ENCODE results near the gene TMEM171. TPM values are rescaled to one million over a fixed set of nuclear protein-coding genes. Genes with fewer than 3 reads are reported as not detected.

The TMEM171 gene
- total RNA-seq, 1 experiment from 2014 or later: 2.1 TPM

DNA sequence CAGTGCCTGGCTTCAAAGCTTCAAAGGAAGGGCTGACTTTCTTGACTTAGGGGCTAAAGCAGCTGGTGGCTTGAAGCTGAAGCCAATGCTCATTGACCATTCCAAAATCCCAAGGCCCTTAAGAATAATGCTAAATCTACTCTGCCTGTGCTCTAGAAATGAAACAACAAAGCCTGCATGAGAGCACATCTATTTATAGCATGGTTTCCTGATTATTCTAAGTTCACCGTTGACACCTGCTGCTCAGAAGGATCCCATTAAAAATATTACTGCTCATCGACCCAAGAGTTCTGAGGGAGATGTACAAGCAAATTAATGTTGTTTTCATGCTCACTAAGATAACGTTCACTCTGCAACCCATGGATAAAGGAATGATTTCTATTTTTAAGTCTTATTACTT, 59.4 kb downstream of the TMEM171 start:
- intact Hi-C loops (cut with micrococcal nuclease; ENCODE audit: unreplicated experiment) (no loop called here), in situ Hi-C loops (cut with HindIII; ENCODE audit: low pct_unique_long_range_greater_than_20kb, low sequenced_read_pairs) (no loop called here)
- TF ChIP-seq POLR2AphosphoS5 (IDR thresholded peaks at IDR 0.05; ENCODE audit: low read depth, low read length) (no peak), CTCF (IDR thresholded peaks at IDR 0.05) (no peak), TCF7L2 (IDR thresholded peaks at IDR 0.05; ENCODE audit: low read depth, low read length) (no peak)
- POLR2A ChIA-PET: no interaction called here
- no peak overlapping the region for H3K27ac ChIP-seq (ENCODE audit: low read length)
- H3K4me3 ChIP-seq (ENCODE audit: low read depth in 2 of 2, low read length in 2 of 2): no peak overlapping the region
- no peaks in the 10 kb centered on the region for H3K36me3 ChIP-seq (ENCODE audit: control insufficient read depth, insufficient read depth, low read length)
- H3K4me1 ChIP-seq (ENCODE audit: control insufficient read depth, insufficient read depth, low read length): no peaks in the 10 kb centered on the region
- DNase-seq (ENCODE audit: low read depth, low spot score): no peak
- no TSS peak for BruUV-seq (replicated peaks)
- peaks cover 3% of the 10 kb centered on the region; the same call in 1 of the 2 replicates for H3K9me3 ChIP-seq (ENCODE audit: control insufficient read depth, insufficient read depth, low read depth, low read length)
- H3K27me3 ChIP-seq (ENCODE audit: control insufficient read depth, insufficient read depth, low read length): no peaks in the 10 kb centered on the region
- ATAC-seq: no peak
- CTCF ChIA-PET: no interaction called here

DNA sequence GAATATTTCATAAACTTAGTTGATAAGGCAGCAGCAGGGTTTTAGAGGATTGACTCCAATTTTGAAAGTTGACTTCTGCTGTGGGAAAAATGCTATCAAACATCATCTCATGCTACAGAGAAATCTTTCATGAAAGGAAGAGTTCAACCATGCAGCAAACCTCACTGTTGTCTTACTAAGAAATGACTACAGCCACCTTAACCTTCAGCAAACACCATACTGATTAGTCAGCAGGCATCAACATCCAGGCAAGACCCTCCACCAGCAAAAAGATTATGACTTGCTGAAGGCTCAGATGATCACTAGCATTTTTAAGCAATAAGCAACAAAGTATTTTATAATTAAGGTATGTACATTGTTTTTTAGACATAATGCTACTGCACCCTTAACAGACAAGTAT, 60.2 kb downstream of the TMEM171 start:
- ATAC-seq: no peak
- intact Hi-C loops (cut with micrococcal nuclease; ENCODE audit: unreplicated experiment): no loop called here
- no peak for TF ChIP-seq SIN3A (IDR thresholded peaks at IDR 0.05; ENCODE audit: borderline replicate concordance, insufficient read depth, low read depth, low read length)
- TF ChIP-seq, protein P1, sequence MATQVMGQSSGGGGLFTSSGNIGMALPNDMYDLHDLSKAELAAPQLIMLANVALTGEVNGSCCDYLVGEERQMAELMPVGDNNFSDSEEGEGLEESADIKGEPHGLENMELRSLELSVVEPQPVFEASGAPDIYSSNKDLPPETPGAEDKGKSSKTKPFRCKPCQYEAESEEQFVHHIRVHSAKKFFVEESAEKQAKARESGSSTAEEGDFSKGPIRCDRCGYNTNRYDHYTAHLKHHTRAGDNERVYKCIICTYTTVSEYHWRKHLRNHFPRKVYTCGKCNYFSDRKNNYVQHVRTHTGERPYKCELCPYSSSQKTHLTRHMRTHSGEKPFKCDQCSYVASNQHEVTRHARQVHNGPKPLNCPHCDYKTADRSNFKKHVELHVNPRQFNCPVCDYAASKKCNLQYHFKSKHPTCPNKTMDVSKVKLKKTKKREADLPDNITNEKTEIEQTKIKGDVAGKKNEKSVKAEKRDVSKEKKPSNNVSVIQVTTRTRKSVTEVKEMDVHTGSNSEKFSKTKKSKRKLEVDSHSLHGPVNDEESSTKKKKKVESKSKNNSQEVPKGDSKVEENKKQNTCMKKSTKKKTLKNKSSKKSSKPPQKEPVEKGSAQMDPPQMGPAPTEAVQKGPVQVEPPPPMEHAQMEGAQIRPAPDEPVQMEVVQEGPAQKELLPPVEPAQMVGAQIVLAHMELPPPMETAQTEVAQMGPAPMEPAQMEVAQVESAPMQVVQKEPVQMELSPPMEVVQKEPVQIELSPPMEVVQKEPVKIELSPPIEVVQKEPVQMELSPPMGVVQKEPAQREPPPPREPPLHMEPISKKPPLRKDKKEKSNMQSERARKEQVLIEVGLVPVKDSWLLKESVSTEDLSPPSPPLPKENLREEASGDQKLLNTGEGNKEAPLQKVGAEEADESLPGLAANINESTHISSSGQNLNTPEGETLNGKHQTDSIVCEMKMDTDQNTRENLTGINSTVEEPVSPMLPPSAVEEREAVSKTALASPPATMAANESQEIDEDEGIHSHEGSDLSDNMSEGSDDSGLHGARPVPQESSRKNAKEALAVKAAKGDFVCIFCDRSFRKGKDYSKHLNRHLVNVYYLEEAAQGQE (IDR thresholded peaks at IDR 0.05; ENCODE audit: insufficient read depth in 1 of 2, low read depth in 2 of 2, low read length in 1 of 2): no peak
- no peak for TF ChIP-seq TCF7L2 (IDR thresholded peaks at IDR 0.05; ENCODE audit: low read depth, low read length)
- no peak for TF ChIP-seq POLR2AphosphoS5 (IDR thresholded peaks at IDR 0.05; ENCODE audit: low read depth, low read length)
- no peak for TF ChIP-seq CTCF (IDR thresholded peaks at IDR 0.05)
- Histone ChIP-seq H3K36me3 (ENCODE audit: control insufficient read depth, insufficient read depth, low read length) (no peaks in the 10 kb centered on the region), H3K9me3 (ENCODE audit: control insufficient read depth, insufficient read depth, low read depth, low read length) (peaks cover 8% of the 10 kb centered on the region; the same call in 1 of the 2 replicates), H3K27ac (ENCODE audit: low read length) (no peak overlapping the region), H3K27me3 (ENCODE audit: control insufficient read depth, insufficient read depth, low read length) (no peaks in the 10 kb centered on the region), H3K4me3 (ENCODE audit: low read depth in 2 of 2, low read length in 2 of 2) (no peak overlapping the region), H3K4me1 (ENCODE audit: control insufficient read depth, insufficient read depth, low read length) (no peaks in the 10 kb centered on the region)
- POLR2A ChIA-PET: no interaction called here
- CTCF ChIA-PET: no interaction called here
- BruUV-seq (replicated peaks): no TSS peak
- DNase-seq (ENCODE audit: low read depth, low spot score): no peak
- in situ Hi-C loops (cut with HindIII; ENCODE audit: low pct_unique_long_range_greater_than_20kb, low sequenced_read_pairs): no loop called here

Other genes with a start within 250 kb of the TMEM171 start
- 25.3 TPM for gene FCHO2, start 164.5 kb upstream of the TMEM171 start, total RNA-seq (2021; ENCODE audit: unreplicated experiment)
- gene TMEM174, start 52.6 kb downstream of the TMEM171 start, total RNA-seq (2021; ENCODE audit: unreplicated experiment): not detected